ENCODE measurements around the gene SRCIN1. TPM values are rescaled to one million over a fixed set of nuclear protein-coding genes. Genes with fewer than 3 reads are reported as not detected.
"Not testable (repeated sequence)": the region's sequence is repeated elsewhere in the genome, so short reads cannot be mapped to it uniquely, and the experiment has no call there.

Gene SRCIN1
- polyA plus RNA-seq, 1 donor, result 7.6 TPM

- H3K4me3 ChIP-seq (ENCODE audit: low read length); DNase-seq: not testable (repeated sequence)
- H3K36me3 ChIP-seq (ENCODE audit: control insufficient read depth, insufficient read depth, low read length), result peaks cover 19% of the 10 kb centered on the region
Measured at GRCh38 chr17:38497656-38498055, 108.1 kb downstream of the SRCIN1 start.

GRCh38 chr17:38494152-38494551 is 111.6 kb downstream of the SRCIN1 start:
- H3K27ac ChIP-seq (ENCODE audit: low read length); H3K27me3 ChIP-seq (ENCODE audit: control insufficient read depth, insufficient read depth, low read length); H3K4me1 ChIP-seq (ENCODE audit: control insufficient read depth, insufficient read depth, low read length); H3K9me3 ChIP-seq (ENCODE audit: control insufficient read depth, low read depth, low read length); H3K4me3 ChIP-seq (ENCODE audit: low read length); DNase-seq: not testable (repeated sequence)
- H3K36me3 ChIP-seq (ENCODE audit: control insufficient read depth, insufficient read depth, low read length), result peaks cover 20% of the 10 kb centered on the region
- WGBS (ENCODE audit: insufficient coverage, low lambda C conversion rate), result no CpG with 5 or more reads among the region's 16 CpGs

More at GRCh38 chr17:38497656-38498055, 108.1 kb downstream of the SRCIN1 start:
- no CpG with 5 or more reads among the region's 10 CpGs for WGBS (ENCODE audit: insufficient coverage, low lambda C conversion rate)
- H3K9me3 ChIP-seq (ENCODE audit: control insufficient read depth, low read depth, low read length); H3K4me1 ChIP-seq (ENCODE audit: control insufficient read depth, insufficient read depth, low read length); H3K27ac ChIP-seq (ENCODE audit: low read length); H3K27me3 ChIP-seq (ENCODE audit: control insufficient read depth, insufficient read depth, low read length): not testable (repeated sequence)

DNA sequence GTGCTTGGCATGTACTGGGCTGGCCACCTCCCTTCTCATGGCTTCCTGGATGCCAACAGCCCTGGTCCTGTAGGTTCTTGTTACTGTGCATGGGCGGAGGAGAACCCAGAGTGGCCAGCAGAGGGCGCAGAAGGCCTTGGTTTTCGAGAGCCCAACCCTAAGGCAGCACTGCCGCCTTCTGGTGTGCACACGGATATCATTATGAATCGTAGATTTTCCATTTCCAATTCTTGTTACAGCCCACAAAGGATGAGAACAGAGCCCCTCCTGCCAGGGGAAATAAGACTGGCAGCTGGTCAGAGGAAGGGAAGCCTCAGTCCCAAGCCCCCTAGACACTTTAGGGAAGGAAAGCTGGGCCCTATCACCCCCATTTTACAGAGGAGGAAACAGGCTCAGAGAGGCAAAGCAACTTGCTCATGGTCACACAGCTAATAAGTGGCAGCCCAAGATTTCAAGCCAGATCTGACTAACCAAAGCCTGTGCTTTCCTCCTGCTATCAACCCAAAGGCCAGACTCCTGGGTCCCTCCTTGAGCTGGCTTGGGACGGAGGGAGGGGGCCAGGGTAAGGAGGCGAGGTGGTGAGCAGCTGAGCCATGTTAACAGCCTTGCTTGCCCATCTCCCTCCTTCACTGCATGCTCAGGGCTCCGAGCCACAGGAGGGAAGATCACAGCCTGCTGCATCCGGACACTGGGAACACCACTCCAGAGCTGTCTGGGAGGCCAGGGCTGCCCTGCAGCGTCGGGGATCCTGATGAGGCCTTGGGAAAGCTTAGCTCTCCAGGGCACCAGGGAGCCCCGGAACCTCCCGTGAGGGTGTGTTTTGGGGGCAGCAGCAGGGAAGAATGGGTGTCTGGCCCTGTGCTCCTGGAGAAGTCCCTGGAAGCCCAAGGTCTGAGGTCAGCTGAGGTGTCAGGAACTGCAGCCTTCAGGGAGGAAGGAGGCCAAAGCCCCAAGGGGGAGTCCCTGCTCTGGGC is 113.4 kb downstream of the SRCIN1 start:
- peaks cover 15% of the 10 kb centered on the region for H3K36me3 ChIP-seq (ENCODE audit: control insufficient read depth, insufficient read depth, low read length)
- H3K9me3 ChIP-seq (ENCODE audit: control insufficient read depth, low read depth, low read length); H3K4me3 ChIP-seq (ENCODE audit: low read length); H3K27ac ChIP-seq (ENCODE audit: low read length); H3K27me3 ChIP-seq (ENCODE audit: control insufficient read depth, insufficient read depth, low read length); H3K4me1 ChIP-seq (ENCODE audit: control insufficient read depth, insufficient read depth, low read length): not testable (repeated sequence)
- DNase-seq, result peak; percentile 72 to 77
- no CpG with 5 or more reads among the region's 14 CpGs for WGBS (ENCODE audit: insufficient coverage, low lambda C conversion rate)

DNA sequence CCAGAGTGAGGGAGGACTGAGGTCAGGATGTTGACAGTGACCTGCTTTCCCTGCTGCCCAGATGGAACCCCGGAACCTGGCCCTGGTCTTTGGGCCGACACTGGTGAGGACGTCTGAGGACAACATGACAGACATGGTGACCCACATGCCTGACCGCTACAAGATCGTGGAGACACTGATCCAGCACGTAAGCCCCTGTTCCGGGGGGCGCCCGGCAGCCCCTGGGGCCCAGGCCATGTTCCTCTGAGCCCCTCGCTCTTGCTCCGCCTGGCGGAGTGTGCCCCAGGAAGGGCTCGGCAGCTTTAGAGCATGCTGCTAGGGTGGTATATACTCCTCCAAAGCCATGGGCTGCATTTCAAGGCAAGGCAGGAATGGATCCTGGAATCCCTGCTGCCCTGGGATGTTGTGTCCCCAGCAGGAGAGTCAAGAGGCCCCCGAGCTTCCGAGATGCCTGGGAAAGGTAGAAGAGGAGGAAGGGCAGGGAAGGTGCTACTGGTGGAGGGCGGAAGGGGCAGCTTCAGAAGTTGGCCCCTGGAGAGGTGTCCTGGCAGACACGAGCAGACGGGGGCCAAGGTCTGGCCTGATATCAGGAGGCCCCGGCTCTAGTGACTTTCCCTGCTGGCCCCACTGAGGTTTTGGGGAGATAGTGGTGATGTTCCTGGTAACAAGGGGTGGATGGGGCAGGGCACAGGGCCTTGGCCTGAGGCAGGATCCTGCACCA is 114.2 kb downstream of the SRCIN1 start:
- no CpG with 5 or more reads among the region's 19 CpGs for WGBS (ENCODE audit: insufficient coverage, low lambda C conversion rate)
- not testable (repeated sequence) for H3K9me3 ChIP-seq (ENCODE audit: control insufficient read depth, low read depth, low read length); H3K27ac ChIP-seq (ENCODE audit: low read length); DNase-seq; H3K27me3 ChIP-seq (ENCODE audit: control insufficient read depth, insufficient read depth, low read length); H3K4me3 ChIP-seq (ENCODE audit: low read length); H3K4me1 ChIP-seq (ENCODE audit: control insufficient read depth, insufficient read depth, low read length)
- H3K36me3 ChIP-seq (ENCODE audit: control insufficient read depth, insufficient read depth, low read length), result peaks cover 15% of the 10 kb centered on the region

- WGBS (ENCODE audit: insufficient coverage, low lambda C conversion rate), result no CpG with 5 or more reads among the region's 17 CpGs
- DNase-seq; H3K27ac ChIP-seq (ENCODE audit: low read length); H3K9me3 ChIP-seq (ENCODE audit: control insufficient read depth, low read depth, low read length); H3K27me3 ChIP-seq (ENCODE audit: control insufficient read depth, insufficient read depth, low read length); H3K4me1 ChIP-seq (ENCODE audit: control insufficient read depth, insufficient read depth, low read length); H3K4me3 ChIP-seq (ENCODE audit: low read length): not testable (repeated sequence)
- peaks cover 18% of the 10 kb centered on the region for H3K36me3 ChIP-seq (ENCODE audit: control insufficient read depth, insufficient read depth, low read length)
Measured at GRCh38 chr17:38489774-38490173, 116.0 kb downstream of the SRCIN1 start.

GRCh38 chr17:38485681-38486298 is 120.0 kb downstream of the SRCIN1 start:
- not testable (repeated sequence) for H3K27ac ChIP-seq (ENCODE audit: low read length); H3K36me3 ChIP-seq (ENCODE audit: control insufficient read depth, insufficient read depth, low read length)
- no CpG with 5 or more reads among the region's 13 CpGs for WGBS (ENCODE audit: insufficient coverage, low lambda C conversion rate)

GRCh38 chr17:38485146-38485468 is 120.6 kb downstream of the SRCIN1 start:
- Histone ChIP-seq H3K27me3 (ENCODE audit: control insufficient read depth, insufficient read depth, low read length) (no peaks in the 10 kb centered on the region), H3K4me3 (ENCODE audit: low read length) (no peak overlapping the region), H3K4me1 (ENCODE audit: control insufficient read depth, insufficient read depth, low read length) (no peaks in the 10 kb centered on the region), H3K27ac (ENCODE audit: low read length) (no peak overlapping the region), H3K36me3 (ENCODE audit: control insufficient read depth, insufficient read depth, low read length) (peaks cover 6% of the 10 kb centered on the region), H3K9me3 (ENCODE audit: control insufficient read depth, low read depth, low read length) (no peaks in the 10 kb centered on the region)
- WGBS (ENCODE audit: insufficient coverage, low lambda C conversion rate), result no CpG with 5 or more reads among the region's 2 CpGs
- no peak for DNase-seq

More at GRCh38 chr17:38485681-38486298, 120.0 kb downstream of the SRCIN1 start:
- H3K9me3 ChIP-seq (ENCODE audit: control insufficient read depth, low read depth, low read length); DNase-seq; H3K4me3 ChIP-seq (ENCODE audit: low read length); H3K27me3 ChIP-seq (ENCODE audit: control insufficient read depth, insufficient read depth, low read length); H3K4me1 ChIP-seq (ENCODE audit: control insufficient read depth, insufficient read depth, low read length): not testable (repeated sequence)

DNA sequence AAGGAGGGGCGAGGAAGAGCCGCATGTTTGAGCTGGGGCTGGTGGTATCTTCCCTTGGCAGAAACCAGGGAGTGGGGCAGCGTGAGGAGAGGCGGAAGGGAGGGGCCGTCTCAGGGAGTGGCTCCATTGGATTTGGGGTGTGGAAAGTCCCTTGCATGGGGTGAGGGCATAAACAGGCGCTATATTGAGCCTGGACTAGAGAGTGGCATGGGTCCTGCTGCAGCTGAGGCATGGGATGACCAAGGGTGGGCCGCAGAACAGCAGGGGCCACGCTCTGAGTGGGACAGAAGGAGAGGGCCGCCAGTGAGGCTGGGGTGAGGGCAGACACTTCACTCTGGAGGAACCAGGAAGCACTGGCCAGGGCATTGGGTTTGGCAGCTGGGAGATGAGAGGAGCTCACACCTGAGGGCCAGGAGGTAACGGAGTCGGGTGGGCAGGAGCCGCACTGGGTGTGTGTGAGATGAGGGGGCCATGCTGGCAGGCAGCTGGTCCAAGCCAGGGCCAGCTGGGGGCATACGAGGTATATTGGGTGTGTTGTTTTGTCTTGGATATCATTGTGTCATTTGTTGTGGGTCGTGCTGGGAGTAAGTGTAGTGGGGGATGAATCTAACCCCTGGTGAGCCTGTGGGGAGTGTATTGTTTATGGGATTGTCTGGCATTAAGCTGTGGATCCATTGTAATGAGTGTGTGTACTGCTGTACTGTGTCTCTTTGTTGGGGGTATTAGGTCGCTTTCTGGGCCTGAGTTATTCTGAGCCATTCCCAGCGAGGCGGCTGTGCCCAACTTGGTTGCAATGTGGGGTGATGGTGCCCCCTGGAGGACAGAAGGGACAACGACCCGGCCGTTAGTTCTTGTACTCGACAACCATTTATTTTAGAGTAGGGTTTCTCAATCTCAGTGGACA is 121.3 kb downstream of the SRCIN1 start:
- not testable (repeated sequence) for H3K27me3 ChIP-seq (ENCODE audit: control insufficient read depth, insufficient read depth, low read length); H3K9me3 ChIP-seq (ENCODE audit: control insufficient read depth, low read depth, low read length); H3K27ac ChIP-seq (ENCODE audit: low read length); H3K36me3 ChIP-seq (ENCODE audit: control insufficient read depth, insufficient read depth, low read length); H3K4me3 ChIP-seq (ENCODE audit: low read length); H3K4me1 ChIP-seq (ENCODE audit: control insufficient read depth, insufficient read depth, low read length)
- WGBS (ENCODE audit: insufficient coverage, low lambda C conversion rate), result 100% methylated on average over 1 of the region's 21 CpGs
- DNase-seq, result peak; percentile 18 to 42

DNA sequence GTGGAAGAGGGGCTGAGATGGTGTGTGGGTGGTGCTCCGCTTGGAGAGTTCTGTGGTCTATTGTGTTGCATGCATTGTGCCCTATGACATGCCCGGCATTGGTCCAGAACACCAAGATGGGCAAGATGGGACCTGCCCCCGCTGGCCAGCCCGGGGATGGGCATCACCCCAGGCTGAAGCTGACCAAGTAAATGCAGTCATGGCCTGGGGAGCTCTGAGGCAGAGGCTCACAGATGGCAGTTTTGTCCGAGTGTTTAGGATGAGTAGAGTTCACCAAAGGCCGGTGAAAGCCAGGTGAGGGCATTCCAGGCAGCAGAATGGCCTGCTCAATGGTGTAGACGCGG is 123.1 kb downstream of the SRCIN1 start:
- H3K27ac ChIP-seq (ENCODE audit: low read length); H3K27me3 ChIP-seq (ENCODE audit: control insufficient read depth, insufficient read depth, low read length); H3K9me3 ChIP-seq (ENCODE audit: control insufficient read depth, low read depth, low read length); DNase-seq; H3K4me1 ChIP-seq (ENCODE audit: control insufficient read depth, insufficient read depth, low read length); H3K36me3 ChIP-seq (ENCODE audit: control insufficient read depth, insufficient read depth, low read length); H3K4me3 ChIP-seq (ENCODE audit: low read length): not testable (repeated sequence)
- no CpG with 5 or more reads among the region's 8 CpGs for WGBS (ENCODE audit: insufficient coverage, low lambda C conversion rate)
